Measurements from ENCODE around the gene EEF1AKMT2.

DNA sequence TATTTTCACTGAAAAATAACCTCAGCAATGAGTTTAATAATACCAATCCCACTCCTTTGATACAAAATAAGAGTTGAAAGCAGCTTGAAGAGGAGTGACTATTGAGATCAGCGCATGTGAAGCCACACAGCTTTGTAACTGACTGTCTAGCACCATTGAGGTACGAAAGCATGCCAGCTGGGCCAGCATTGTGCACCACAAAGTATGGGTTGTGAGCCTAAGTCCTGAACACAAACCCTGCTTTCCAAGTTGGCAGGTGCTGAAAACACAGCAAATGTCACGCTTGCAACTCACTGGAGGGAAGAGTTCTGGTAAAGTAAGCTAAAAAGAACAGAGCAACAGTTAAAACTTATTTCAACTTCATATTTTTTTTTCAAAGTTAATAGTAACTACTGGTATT is 43.5 kb downstream of the EEF1AKMT2 start:
- TF ChIP-seq, protein P1, sequence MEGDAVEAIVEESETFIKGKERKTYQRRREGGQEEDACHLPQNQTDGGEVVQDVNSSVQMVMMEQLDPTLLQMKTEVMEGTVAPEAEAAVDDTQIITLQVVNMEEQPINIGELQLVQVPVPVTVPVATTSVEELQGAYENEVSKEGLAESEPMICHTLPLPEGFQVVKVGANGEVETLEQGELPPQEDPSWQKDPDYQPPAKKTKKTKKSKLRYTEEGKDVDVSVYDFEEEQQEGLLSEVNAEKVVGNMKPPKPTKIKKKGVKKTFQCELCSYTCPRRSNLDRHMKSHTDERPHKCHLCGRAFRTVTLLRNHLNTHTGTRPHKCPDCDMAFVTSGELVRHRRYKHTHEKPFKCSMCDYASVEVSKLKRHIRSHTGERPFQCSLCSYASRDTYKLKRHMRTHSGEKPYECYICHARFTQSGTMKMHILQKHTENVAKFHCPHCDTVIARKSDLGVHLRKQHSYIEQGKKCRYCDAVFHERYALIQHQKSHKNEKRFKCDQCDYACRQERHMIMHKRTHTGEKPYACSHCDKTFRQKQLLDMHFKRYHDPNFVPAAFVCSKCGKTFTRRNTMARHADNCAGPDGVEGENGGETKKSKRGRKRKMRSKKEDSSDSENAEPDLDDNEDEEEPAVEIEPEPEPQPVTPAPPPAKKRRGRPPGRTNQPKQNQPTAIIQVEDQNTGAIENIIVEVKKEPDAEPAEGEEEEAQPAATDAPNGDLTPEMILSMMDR (IDR thresholded peaks at IDR 0.05; ENCODE audit: low read length) = no peak
- TF ChIP-seq EZH2 (optimal IDR thresholded peaks at IDR 0.05; ENCODE audit: low read depth, low read length) = no peak

Data from MM.1S (cell line).